ENCODE results near the gene AK5.

AK5 gene

GRCh38 chr1:77579547-77579946 is 297.7 kb downstream of the AK5 start:
- peaks cover 4% of the 10 kb centered on the region for H3K36me3 ChIP-seq (ENCODE audit: control insufficient read depth, insufficient read depth, low read length)
- TF ChIP-seq, protein P1, sequence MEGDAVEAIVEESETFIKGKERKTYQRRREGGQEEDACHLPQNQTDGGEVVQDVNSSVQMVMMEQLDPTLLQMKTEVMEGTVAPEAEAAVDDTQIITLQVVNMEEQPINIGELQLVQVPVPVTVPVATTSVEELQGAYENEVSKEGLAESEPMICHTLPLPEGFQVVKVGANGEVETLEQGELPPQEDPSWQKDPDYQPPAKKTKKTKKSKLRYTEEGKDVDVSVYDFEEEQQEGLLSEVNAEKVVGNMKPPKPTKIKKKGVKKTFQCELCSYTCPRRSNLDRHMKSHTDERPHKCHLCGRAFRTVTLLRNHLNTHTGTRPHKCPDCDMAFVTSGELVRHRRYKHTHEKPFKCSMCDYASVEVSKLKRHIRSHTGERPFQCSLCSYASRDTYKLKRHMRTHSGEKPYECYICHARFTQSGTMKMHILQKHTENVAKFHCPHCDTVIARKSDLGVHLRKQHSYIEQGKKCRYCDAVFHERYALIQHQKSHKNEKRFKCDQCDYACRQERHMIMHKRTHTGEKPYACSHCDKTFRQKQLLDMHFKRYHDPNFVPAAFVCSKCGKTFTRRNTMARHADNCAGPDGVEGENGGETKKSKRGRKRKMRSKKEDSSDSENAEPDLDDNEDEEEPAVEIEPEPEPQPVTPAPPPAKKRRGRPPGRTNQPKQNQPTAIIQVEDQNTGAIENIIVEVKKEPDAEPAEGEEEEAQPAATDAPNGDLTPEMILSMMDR (IDR thresholded peaks at IDR 0.05): no peak
- H3K9ac ChIP-seq: no peak overlapping the region
- H3K9me3 ChIP-seq (ENCODE audit: control insufficient read depth, low read length): no peaks in the 10 kb centered on the region
- no peak overlapping the region for H2AFZ ChIP-seq
- no peaks in the 10 kb centered on the region for H3K4me1 ChIP-seq
- H3K79me2 ChIP-seq: no peaks in the 10 kb centered on the region
- no peaks in the 10 kb centered on the region for H3K27me3 ChIP-seq (ENCODE audit: control insufficient read depth, insufficient read depth, low read length)
- no peak overlapping the region for H3K4me3 ChIP-seq (ENCODE audit: low read depth, low read length)
- no peak overlapping the region for H3K4me2 ChIP-seq (ENCODE audit: low read length)
- no peak overlapping the region for H3K27ac ChIP-seq

DNA sequence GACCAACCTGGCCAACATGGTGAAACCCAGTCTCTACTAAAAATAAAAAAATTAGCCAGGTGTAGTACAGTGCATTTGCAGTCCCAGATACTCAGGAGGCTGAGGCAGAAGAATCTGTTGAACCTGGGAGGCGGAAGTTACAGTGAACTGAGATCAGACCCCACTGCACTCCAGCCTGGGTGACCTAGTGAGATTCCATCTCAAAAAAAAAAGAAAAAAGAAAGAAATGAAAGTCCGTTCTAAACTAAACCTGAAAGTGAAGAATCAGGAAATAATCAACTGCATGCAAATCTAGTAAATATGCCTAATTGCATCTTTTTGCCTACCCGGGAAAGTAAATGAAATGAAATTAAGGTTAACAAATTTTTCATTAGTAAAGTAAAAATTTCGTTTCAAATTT is 301.1 kb downstream of the AK5 start:
- no peaks in the 10 kb centered on the region for H3K27me3 ChIP-seq (ENCODE audit: control insufficient read depth, insufficient read depth, low read length)
- TF ChIP-seq, protein P1 (IDR thresholded peaks at IDR 0.05): no peak
- no peak overlapping the region for H2AFZ ChIP-seq
- H3K4me3 ChIP-seq (ENCODE audit: low read depth, low read length): no peak overlapping the region
- no peaks in the 10 kb centered on the region for H3K36me3 ChIP-seq (ENCODE audit: control insufficient read depth, insufficient read depth, low read length)
- no peaks in the 10 kb centered on the region for H3K79me2 ChIP-seq
- H3K4me2 ChIP-seq (ENCODE audit: low read length): no peak overlapping the region
- H3K9me3 ChIP-seq (ENCODE audit: control insufficient read depth, low read length): no peaks in the 10 kb centered on the region
- no peaks in the 10 kb centered on the region for H3K4me1 ChIP-seq
- no peak overlapping the region for H3K27ac ChIP-seq
- no peak overlapping the region for H3K9ac ChIP-seq

DNA sequence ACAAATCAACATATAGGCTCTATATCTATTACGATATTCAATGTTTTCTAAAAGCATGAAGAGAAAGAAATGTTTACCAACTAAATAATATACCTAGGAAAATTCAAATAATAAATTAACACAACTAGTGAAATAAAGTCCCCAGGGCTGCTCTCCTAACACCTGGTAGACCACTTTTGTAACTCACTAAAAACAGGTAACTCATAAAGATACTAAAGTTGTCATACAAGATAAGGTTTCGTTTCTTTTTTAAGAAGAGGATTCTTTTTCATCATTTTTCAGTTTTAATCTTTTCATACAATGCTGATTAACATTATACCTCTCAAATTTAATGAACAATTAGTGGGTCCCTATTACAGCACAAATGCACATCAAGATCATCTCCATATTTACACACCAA is 301.7 kb downstream of the AK5 start:
- no peak overlapping the region for H3K4me2 ChIP-seq (ENCODE audit: low read length)
- no peaks in the 10 kb centered on the region for H3K79me2 ChIP-seq
- no peaks in the 10 kb centered on the region for H3K9me3 ChIP-seq (ENCODE audit: control insufficient read depth, low read length)
- TF ChIP-seq, protein P1 (IDR thresholded peaks at IDR 0.05): no peak
- H3K9ac ChIP-seq: no peak overlapping the region
- no peak overlapping the region for H3K4me3 ChIP-seq (ENCODE audit: low read depth, low read length)
- no peak overlapping the region for H2AFZ ChIP-seq
- H3K27me3 ChIP-seq (ENCODE audit: control insufficient read depth, insufficient read depth, low read length): no peaks in the 10 kb centered on the region
- H3K27ac ChIP-seq: no peak overlapping the region
- no peaks in the 10 kb centered on the region for H3K36me3 ChIP-seq (ENCODE audit: control insufficient read depth, insufficient read depth, low read length)
- no peaks in the 10 kb centered on the region for H3K4me1 ChIP-seq

DNA sequence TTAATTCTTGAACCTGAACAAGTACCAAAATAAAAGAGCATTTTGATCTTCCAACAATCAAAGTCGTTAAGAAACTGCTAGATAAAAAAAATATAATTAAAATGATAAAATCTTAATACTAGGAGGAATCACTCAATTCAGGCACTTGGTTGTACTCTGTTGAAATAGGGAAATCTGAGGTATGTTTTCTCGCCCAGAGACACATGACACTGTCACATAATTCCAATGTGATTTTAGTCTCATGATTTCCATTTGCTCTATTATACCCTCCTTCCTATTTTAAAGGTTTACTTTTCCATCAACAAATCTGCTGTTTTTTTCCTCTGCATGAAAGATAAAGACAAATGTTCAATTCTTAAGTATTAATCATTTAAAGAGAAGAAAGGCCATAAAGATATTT is 303.1 kb downstream of the AK5 start:
- H3K27ac ChIP-seq: no peak overlapping the region
- TF ChIP-seq, protein P1 (IDR thresholded peaks at IDR 0.05): no peak
- no peak overlapping the region for H3K4me2 ChIP-seq (ENCODE audit: low read length)
- no peaks in the 10 kb centered on the region for H3K4me1 ChIP-seq
- no peaks in the 10 kb centered on the region for H3K36me3 ChIP-seq (ENCODE audit: control insufficient read depth, insufficient read depth, low read length)
- no peak overlapping the region for H2AFZ ChIP-seq
- H3K9ac ChIP-seq: no peak overlapping the region
- no peaks in the 10 kb centered on the region for H3K79me2 ChIP-seq
- H3K9me3 ChIP-seq (ENCODE audit: control insufficient read depth, low read length): no peaks in the 10 kb centered on the region
- no peak overlapping the region for H3K4me3 ChIP-seq (ENCODE audit: low read depth, low read length)
- H3K27me3 ChIP-seq (ENCODE audit: control insufficient read depth, insufficient read depth, low read length): no peaks in the 10 kb centered on the region

- H3K36me3 ChIP-seq (ENCODE audit: control insufficient read depth, insufficient read depth, low read length): no peaks in the 10 kb centered on the region
- no peak overlapping the region for H3K27ac ChIP-seq
- TF ChIP-seq, protein P1 (IDR thresholded peaks at IDR 0.05): no peak
Measured at GRCh38 chr1:77585610-77586314, 303.9 kb downstream of the AK5 start.

More at GRCh38 chr1:77585610-77586314, 303.9 kb downstream of the AK5 start:
- Histone ChIP-seq H2AFZ (no peak overlapping the region), H3K9ac (no peak overlapping the region), H3K4me3 (ENCODE audit: low read depth, low read length) (no peak overlapping the region), H3K79me2 (no peaks in the 10 kb centered on the region), H3K4me1 (no peaks in the 10 kb centered on the region), H3K4me2 (ENCODE audit: low read length) (no peak overlapping the region), H3K9me3 (ENCODE audit: control insufficient read depth, low read length) (no peaks in the 10 kb centered on the region), H3K27me3 (ENCODE audit: control insufficient read depth, insufficient read depth, low read length) (no peaks in the 10 kb centered on the region)
